ENCODE data around the gene KRT1. TPM values are rescaled to one million over a fixed set of nuclear protein-coding genes. Genes with fewer than 3 reads are reported as not detected.

Gene KRT1
- total and polyA plus RNA-seq, 3 donors from 2014 or later, result 0.20 TPM; not detected in 2

GRCh38 chr12:52645120-52645761, 35.0 kb downstream of the KRT1 start:
- DNase-seq, result no peak
- Histone ChIP-seq H3K36me3 (ENCODE audit: low read depth, missing control alignments) (no peaks in the 10 kb centered on the region), H3K4me3 (no peak overlapping the region), H3K27me3 (no peaks in the 10 kb centered on the region), H3K27ac (no peak overlapping the region), H3K9me3 (no peaks in the 10 kb centered on the region), H3K4me1 (no peaks in the 10 kb centered on the region)
- intact Hi-C loops (cut with DNase I; ENCODE audit: low total_unique reads), result no loop called here
- TF ChIP-seq CTCF (IDR thresholded peaks at IDR 0.05), result no peak
- no peak for TF ChIP-seq POLR2A (IDR thresholded peaks at IDR 0.05)
- WGBS, 2 donors, result 79 to 81% methylated on average over 7 of the region's 7 CpGs

GRCh38 chr12:52644078-52644415, 36.2 kb downstream of the KRT1 start:
- TF ChIP-seq POLR2A (IDR thresholded peaks at IDR 0.05) (no peak), CTCF (IDR thresholded peaks at IDR 0.05) (no peak)
- intact Hi-C loops (cut with DNase I; ENCODE audit: low total_unique reads), result no loop called here
- 96 to 100% methylated on average over 5 to 6 of the region's 6 CpGs for WGBS, 2 donors
- H3K9me3 ChIP-seq, result no peaks in the 10 kb centered on the region
- no peaks in the 10 kb centered on the region for H3K27me3 ChIP-seq
- H3K4me3 ChIP-seq, result no peak overlapping the region
- DNase-seq, result no peak
- H3K27ac ChIP-seq, result no peak overlapping the region
- no peaks in the 10 kb centered on the region for H3K36me3 ChIP-seq (ENCODE audit: low read depth, missing control alignments)
- no peaks in the 10 kb centered on the region for H3K4me1 ChIP-seq

GRCh38 chr12:52643233-52644077, 36.8 kb downstream of the KRT1 start:
- H3K36me3 ChIP-seq (ENCODE audit: low read depth, missing control alignments), result no peaks in the 10 kb centered on the region
- no peak for DNase-seq
- WGBS, 2 donors, result 84 to 97% methylated on average over 7 to 10 of the region's 10 CpGs
- TF ChIP-seq CTCF (IDR thresholded peaks at IDR 0.05) (no peak), POLR2A (IDR thresholded peaks at IDR 0.05) (no peak)
- H3K27ac ChIP-seq, result no peak overlapping the region
- H3K4me1 ChIP-seq, result no peaks in the 10 kb centered on the region
- no peaks in the 10 kb centered on the region for H3K27me3 ChIP-seq
- no peaks in the 10 kb centered on the region for H3K9me3 ChIP-seq
- H3K4me3 ChIP-seq, result no peak overlapping the region
- intact Hi-C loops (cut with DNase I; ENCODE audit: low total_unique reads), result no loop called here

GRCh38 chr12:52641468-52641867, 38.7 kb downstream of the KRT1 start:
- intact Hi-C loops (cut with DNase I; ENCODE audit: low total_unique reads), result no loop called here
- no peak overlapping the region for H3K27ac ChIP-seq
- H3K9me3 ChIP-seq, result no peaks in the 10 kb centered on the region
- no peaks in the 10 kb centered on the region for H3K4me1 ChIP-seq
- DNase-seq, result no peak
- WGBS, 2 donors, result 64 to 74% methylated on average over 4 of the region's 4 CpGs
- TF ChIP-seq CTCF (IDR thresholded peaks at IDR 0.05) (no peak), POLR2A (IDR thresholded peaks at IDR 0.05) (no peak)
- no peaks in the 10 kb centered on the region for H3K27me3 ChIP-seq
- H3K36me3 ChIP-seq (ENCODE audit: low read depth, missing control alignments), result no peaks in the 10 kb centered on the region
- H3K4me3 ChIP-seq, result no peak overlapping the region
